Body of pancreas (tissue), 4 donors: ENCODE measurements around the gene NOP14.

ENCODE experiments used
- POLR2A ChIP-seq, 3 donors: fragments of 450-650 bp; IDR thresholded peaks; one replicate each; pipeline ENCODE4 v1.6.1; 2016; ENCODE audit warnings: antibody characterized with exemption in 3 of 3, mild to moderate bottlenecking in 2 of 3
- TF ChIP-seq, protein P1 (sequence below), 7 experiments: fragments of 450-650 bp in 4 of 7; fragments of 200-600 bp in 3 of 7; sonication (generic) in 3 of 7; IDR thresholded peaks; one replicate each; pipeline ENCODE4 v1.5.1; 2016 to 2019; ENCODE audit warnings: antibody characterized with exemption in 7 of 7

DNA sequence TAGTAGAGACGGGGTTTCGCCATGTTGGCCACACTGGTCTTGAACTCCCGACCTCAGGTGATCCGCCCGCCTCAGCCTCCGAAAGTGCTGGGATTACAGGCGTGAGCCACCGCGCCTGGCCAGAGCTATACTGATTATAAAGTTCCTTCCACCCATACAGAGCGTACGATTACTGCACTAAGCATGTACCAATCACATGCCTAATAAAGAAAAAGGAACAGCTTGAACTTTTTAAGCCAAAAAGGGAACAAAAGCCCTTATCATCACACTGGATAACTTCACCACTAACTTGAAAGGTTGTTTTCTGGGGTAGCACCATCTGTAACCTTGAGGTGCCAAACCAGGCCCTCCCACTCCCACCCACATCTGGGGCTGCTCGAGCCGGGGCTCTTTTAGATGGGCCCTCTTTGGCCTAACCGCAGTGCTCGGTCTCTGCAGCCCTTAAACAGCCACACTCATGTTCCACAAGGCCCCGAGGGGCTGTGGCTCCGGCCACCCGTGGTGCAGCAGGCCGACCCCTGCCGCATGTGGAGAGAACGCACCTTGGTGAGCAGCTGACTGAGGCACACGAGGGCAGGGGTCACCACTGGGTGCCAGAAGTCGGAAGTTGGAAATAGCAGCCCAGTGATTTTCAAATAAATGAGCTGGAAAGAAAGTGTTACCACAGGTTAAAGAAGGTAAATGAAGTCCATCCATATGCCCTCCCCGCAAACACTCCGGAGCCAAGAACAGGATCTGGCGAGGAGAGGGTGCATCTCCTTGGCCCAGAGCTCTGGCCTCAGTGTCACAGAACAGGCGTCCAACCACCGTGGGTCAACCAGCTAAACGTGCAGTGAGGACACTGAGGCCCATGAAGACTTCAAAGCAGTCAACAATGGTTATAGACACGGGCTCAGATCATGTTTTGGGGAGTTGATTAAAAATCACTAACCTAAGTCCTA lies 18.4 kb downstream of the NOP14 start:
- TF ChIP-seq POLR2A (IDR thresholded peaks at IDR 0.05) = no peak
- TF ChIP-seq, protein P1, sequence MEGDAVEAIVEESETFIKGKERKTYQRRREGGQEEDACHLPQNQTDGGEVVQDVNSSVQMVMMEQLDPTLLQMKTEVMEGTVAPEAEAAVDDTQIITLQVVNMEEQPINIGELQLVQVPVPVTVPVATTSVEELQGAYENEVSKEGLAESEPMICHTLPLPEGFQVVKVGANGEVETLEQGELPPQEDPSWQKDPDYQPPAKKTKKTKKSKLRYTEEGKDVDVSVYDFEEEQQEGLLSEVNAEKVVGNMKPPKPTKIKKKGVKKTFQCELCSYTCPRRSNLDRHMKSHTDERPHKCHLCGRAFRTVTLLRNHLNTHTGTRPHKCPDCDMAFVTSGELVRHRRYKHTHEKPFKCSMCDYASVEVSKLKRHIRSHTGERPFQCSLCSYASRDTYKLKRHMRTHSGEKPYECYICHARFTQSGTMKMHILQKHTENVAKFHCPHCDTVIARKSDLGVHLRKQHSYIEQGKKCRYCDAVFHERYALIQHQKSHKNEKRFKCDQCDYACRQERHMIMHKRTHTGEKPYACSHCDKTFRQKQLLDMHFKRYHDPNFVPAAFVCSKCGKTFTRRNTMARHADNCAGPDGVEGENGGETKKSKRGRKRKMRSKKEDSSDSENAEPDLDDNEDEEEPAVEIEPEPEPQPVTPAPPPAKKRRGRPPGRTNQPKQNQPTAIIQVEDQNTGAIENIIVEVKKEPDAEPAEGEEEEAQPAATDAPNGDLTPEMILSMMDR (IDR thresholded peaks at IDR 0.05) = no peak
